Lung (tissue), 12 donors: ENCODE results near the gene ANKRD29. TPM values are rescaled to one million over a fixed set of nuclear protein-coding genes. Genes with fewer than 3 reads are reported as not detected.

Experiments
- ATAC-seq: fragments of 200-7000 bp; cut with Tn5 transposase; one replicate; pipeline ENCODE4 v1.9.1; 2020; ENCODE audit warnings: moderate number of reproducible peaks; ENCODE audit not compliant: insufficient read depth, low FRiP score
- DNase-seq, 3 donors: peaks; one replicate each; pipeline ENCODE4 v3.0.0-alpha.2; 2013 to 2017
- H3K27ac ChIP-seq, 2 donors: one replicate each; pipeline ENCODE4 v1.5.1; 2013; ENCODE audit warnings: mild to moderate bottlenecking in 2 of 2, moderate library complexity in 2 of 2, control low read depth in 1 of 2, inconsistent platforms in 1 of 2, low read depth in 1 of 2, low read length in 1 of 2
- H3K27me3 ChIP-seq, 3 donors: one replicate each; pipeline ENCODE4 v1.5.1; 2013; ENCODE audit warnings: low read length in 2 of 3; ENCODE audit not compliant: control insufficient read depth in 3 of 3, insufficient read depth in 3 of 3
- H3K36me3 ChIP-seq, 4 donors: one replicate each; pipeline ENCODE4 v1.5.1; 2013; ENCODE audit warnings: low read length in 4 of 4, mild to moderate bottlenecking in 1 of 4, moderate library complexity in 1 of 4; ENCODE audit not compliant: control insufficient read depth in 4 of 4, insufficient read depth in 4 of 4
- H3K4me1 ChIP-seq, 5 donors: one replicate each; pipeline ENCODE4 v1.5.1; 2013; ENCODE audit warnings: low read length in 5 of 5, mild to moderate bottlenecking in 2 of 5, moderate library complexity in 1 of 5; ENCODE audit not compliant: control insufficient read depth in 5 of 5, insufficient read depth in 5 of 5
- H3K4me3 ChIP-seq: one replicate; pipeline ENCODE4 v1.5.1; 2013; ENCODE audit warnings: mild to moderate bottlenecking, control low read depth, moderate library complexity
- H3K9ac ChIP-seq, 2 donors: one replicate each; pipeline ENCODE4 v1.5.1; 2013; ENCODE audit warnings: low read length in 2 of 2, control low read depth in 1 of 2; ENCODE audit not compliant: insufficient read depth in 1 of 2
- H3K9me3 ChIP-seq, 4 donors: one replicate each; pipeline ENCODE4 v1.5.1; 2013; ENCODE audit warnings: low read length in 3 of 4, mild to moderate bottlenecking in 1 of 4, moderate library complexity in 1 of 4; ENCODE audit not compliant: control insufficient read depth in 4 of 4, insufficient read depth in 3 of 4
- WGBS, 2 donors: extraction: QIAGEN DNeasy Blood & Tissue Kit; methylation state at CpG; one replicate each; pipeline ENCODE4 v1.1.7; 2013; 5-methylcytosine and 5-hydroxymethylcytosine counted together
- polyA plus RNA-seq, 2 donors: library from polyadenylated mRNA; stranded (reverse); fragments of 200-250 nt; gene quantifications; one replicate each; pipeline ENCODE4 v1.2.1, GENCODE V29; 2013
- total RNA-seq, 2 donors: library from RNA; depleted of rRNA in 1 of 2; stranded (reverse); fragments of >200 nt in 1 of 2; gene quantifications; one replicate each; pipeline ENCODE4 v1.2.1, GENCODE V29; 2014 to 2021
- TF ChIP-seq, protein P1 (sequence below): IDR thresholded peaks from 2 replicates; pipeline ENCODE4 v1.5.1; 2012; ENCODE audit warnings: mild to moderate bottlenecking; ENCODE audit errors: control extremely low read depth, extremely low read depth
- donor health status: control.
- donor health status: control.
- donor health status: Bipolar disorder and iron deficiency.
- donor health status: healthy.
- donor health status: DM: yes; HTN: yes; CAD: no.

Gene ANKRD29
- total and polyA plus RNA-seq, 4 donors: 12.5 to 60.9 (median 43.0) TPM

DNA sequence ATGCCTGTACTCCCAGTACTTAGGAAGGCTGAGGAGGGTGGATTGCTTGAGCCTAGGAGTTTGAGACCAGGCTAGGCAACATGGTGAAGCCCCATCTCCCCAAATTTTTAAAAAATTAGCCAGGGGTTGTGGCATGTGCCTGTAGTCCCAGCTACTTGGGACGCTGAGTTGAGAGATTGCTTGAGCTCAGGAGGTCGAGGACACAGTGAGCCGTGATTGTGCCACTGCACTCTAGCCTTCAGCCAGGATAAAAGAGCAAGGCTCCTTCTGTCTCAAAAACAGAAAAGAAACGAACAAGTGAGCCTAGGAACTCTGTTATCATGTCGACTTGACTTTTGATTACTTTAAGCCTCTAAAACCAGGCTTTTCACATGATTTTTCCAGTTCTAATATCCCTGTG lies 90.1 kb downstream of the ANKRD29 start:
- WGBS, 2 donors: 81 to 93% methylated on average over 5 of the region's 5 CpGs
- no peak overlapping the region for H3K27ac ChIP-seq
- H3K36me3 ChIP-seq: peaks cover 0 to 30% (median 11%) of the 10 kb centered on the region in 4 donors

DNA sequence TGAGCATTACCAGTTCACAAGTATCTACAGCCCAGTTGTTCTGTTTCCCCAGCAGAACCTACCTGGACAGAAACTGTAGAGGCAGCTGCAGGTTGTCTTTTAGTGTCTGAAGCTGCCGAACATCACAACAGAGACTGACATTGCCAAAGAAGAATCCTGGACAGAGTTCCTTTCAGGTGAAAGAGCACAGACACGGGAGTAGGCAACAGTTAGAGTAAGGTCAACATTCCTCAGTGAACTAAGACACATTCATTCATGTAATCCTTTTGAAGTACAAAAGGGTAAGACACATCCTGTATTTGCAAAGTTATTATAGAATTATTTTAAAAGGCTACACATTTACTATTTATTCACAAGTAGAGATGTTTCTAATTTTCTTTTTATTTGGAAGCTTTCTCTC lies 90.7 kb downstream of the ANKRD29 start:
- Histone ChIP-seq H3K27me3 (no peaks in the 10 kb centered on the region), H3K27ac (no peak overlapping the region), H3K36me3 (peaks cover 0 to 32% (median 11%) of the 10 kb centered on the region in 4 donors), H3K4me3 (no peak overlapping the region), H3K9me3 (no peaks in the 10 kb centered on the region), H3K4me1 (peaks cover 4 to 35% (median 15%) of the 10 kb centered on the region in 5 donors), H3K9ac (no peak overlapping the region)
- WGBS, 2 donors: 79 to 84% methylated on average over 2 of the region's 2 CpGs
- TF ChIP-seq, protein P1, sequence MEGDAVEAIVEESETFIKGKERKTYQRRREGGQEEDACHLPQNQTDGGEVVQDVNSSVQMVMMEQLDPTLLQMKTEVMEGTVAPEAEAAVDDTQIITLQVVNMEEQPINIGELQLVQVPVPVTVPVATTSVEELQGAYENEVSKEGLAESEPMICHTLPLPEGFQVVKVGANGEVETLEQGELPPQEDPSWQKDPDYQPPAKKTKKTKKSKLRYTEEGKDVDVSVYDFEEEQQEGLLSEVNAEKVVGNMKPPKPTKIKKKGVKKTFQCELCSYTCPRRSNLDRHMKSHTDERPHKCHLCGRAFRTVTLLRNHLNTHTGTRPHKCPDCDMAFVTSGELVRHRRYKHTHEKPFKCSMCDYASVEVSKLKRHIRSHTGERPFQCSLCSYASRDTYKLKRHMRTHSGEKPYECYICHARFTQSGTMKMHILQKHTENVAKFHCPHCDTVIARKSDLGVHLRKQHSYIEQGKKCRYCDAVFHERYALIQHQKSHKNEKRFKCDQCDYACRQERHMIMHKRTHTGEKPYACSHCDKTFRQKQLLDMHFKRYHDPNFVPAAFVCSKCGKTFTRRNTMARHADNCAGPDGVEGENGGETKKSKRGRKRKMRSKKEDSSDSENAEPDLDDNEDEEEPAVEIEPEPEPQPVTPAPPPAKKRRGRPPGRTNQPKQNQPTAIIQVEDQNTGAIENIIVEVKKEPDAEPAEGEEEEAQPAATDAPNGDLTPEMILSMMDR: no peak
- ATAC-seq (no peak), DNase-seq (no peak)

More for the DNA sequence above, 90.1 kb downstream of the ANKRD29 start:
- Histone ChIP-seq H3K9ac (no peak overlapping the region), H3K27me3 (no peaks in the 10 kb centered on the region), H3K4me3 (no peak overlapping the region), H3K4me1 (peaks cover 4 to 30% (median 14%) of the 10 kb centered on the region in 5 donors), H3K9me3 (no peaks in the 10 kb centered on the region)
- DNase-seq (no peak), ATAC-seq (no peak)
- TF ChIP-seq, protein P1: no peak

DNA sequence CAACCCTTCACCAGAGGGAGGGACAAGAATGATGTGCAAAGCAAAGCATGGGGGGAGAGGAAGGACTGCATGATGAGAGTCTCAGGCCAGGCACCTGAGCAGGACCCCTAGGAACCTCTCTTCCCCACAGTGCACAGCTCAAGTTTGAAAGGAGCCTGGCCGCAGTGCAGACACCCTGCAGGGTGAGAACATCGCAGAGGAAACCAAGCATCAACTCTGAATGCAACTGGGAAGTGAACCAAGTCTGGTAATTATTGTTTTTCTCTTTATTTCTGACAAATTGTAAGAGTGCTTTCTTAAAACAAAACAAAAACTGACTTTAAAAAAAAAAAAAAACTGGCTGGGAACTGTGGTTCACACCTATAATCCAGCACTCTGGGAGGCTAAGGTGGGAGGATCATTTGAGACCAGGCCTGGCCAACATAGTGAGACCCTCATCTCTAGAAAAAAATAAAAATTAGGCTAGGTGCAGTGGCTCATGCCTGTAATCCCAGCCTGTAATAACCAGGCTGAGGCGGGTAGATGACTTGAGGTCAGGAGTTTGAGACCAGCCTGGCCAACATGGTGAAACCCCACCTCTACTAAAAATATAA lies 91.7 kb downstream of the ANKRD29 start:
- Histone ChIP-seq H3K9ac (no peak overlapping the region), H3K4me1 (peaks cover 4 to 36% (median 15%) of the 10 kb centered on the region in 5 donors), H3K27ac (no peak overlapping the region), H3K9me3 (no peaks in the 10 kb centered on the region), H3K36me3 (peaks cover 0 to 41% (median 11%) of the 10 kb centered on the region in 4 donors), H3K4me3 (no peak overlapping the region), H3K27me3 (no peaks in the 10 kb centered on the region)
- DNase-seq (no peak), ATAC-seq (no peak)
- TF ChIP-seq, protein P1: no peak
- WGBS, 2 donors: 65 to 98% methylated on average over 3 of the region's 3 CpGs
